Endothelial cell of umbilical vein (primary cell): ENCODE measurements around the gene TMEM266. TPM values are rescaled to one million over a fixed set of nuclear protein-coding genes. Genes with fewer than 3 reads are reported as not detected.

Experiments used
- BruUV-seq: library from RNA; stranded (reverse); fragments of 400-500 nt; replicated peaks from 2 replicates; lab custom pipeline; 2021; lab: Mats Ljungman, UMichigan
- CTCF ChIA-PET: fragments of 300-600, 350-600 bp; sonication (Branson Sonifier 250); formaldehyde crosslinking; loops from one replicate; lab custom pipeline; 2021; ENCODE audit warnings: antibody characterized with exemption, inconsistent platforms; lab: Charles Lee
- POLR2A ChIA-PET: fragments of 300-600, 350-600 bp; sonication (Branson Sonifier 250); formaldehyde crosslinking; loops from one replicate; lab custom pipeline; 2021; ENCODE audit warnings: antibody characterized with exemption, inconsistent platforms; lab: Charles Lee
- DNase-seq: peaks from one replicate; pipeline ENCODE4 v3.0.0-alpha.2; 2011; ENCODE audit warnings: low read depth, low spot score
- FAIRE-seq: peaks from 2 replicates; lab custom pipeline; 2011; peaks lifted over from hg19 to GRCh38; lab: Jason Lieb, UNC
- H2AFZ ChIP-seq: 2 replicates; pipeline ENCODE4 v1.6.0; 2012; ENCODE audit warnings: low read depth, low read length, control low read depth, inconsistent platforms
- H3K27ac ChIP-seq: 2 replicates; pipeline ENCODE4 v1.5.1; 2011; ENCODE audit warnings: low read depth, mild to moderate bottlenecking, control low read depth, low read length, moderate library complexity; ENCODE audit not compliant: insufficient read depth
- H3K27me3 ChIP-seq, 2 experiments: 2 replicates each; pipeline versions ENCODE4 v1.6.0 to v1.6.1; 2011; ENCODE audit warnings: low read length in 2 of 2, mixed read lengths in 1 of 2; ENCODE audit not compliant: control insufficient read depth in 2 of 2, insufficient read depth in 2 of 2
- H3K36me3 ChIP-seq, 2 experiments: 2 replicates in 1 of 2; 3 replicates in 1 of 2; pipeline ENCODE4 v1.5.1; 2011; ENCODE audit warnings: low read length in 2 of 2, mild to moderate bottlenecking in 1 of 2, moderate library complexity in 1 of 2; ENCODE audit not compliant: control insufficient read depth in 2 of 2, insufficient read depth in 2 of 2; ENCODE audit errors: extremely low read depth in 1 of 2
- H3K4me1 ChIP-seq: 3 replicates; pipeline ENCODE4 v1.5.1; 2011; ENCODE audit warnings: mild to moderate bottlenecking, low read length; ENCODE audit not compliant: control insufficient read depth, insufficient read depth; ENCODE audit errors: extremely low read depth
- H3K4me2 ChIP-seq: 2 replicates; pipeline ENCODE4 v1.6.1; 2011; ENCODE audit warnings: low read length, control low read depth, mixed read lengths; ENCODE audit not compliant: insufficient read depth
- H3K4me3 ChIP-seq, 3 experiments: fragments of 200-600 bp in 1 of 3; sonication (generic), shearing (Covaris generic) in 1 of 3; replicated peaks in 1 of 3; 2 replicates each; pipeline ENCODE4 v1.5.1; 2011 to 2016; ENCODE audit warnings: control low read depth in 3 of 3, low read length in 3 of 3, mild to moderate bottlenecking in 2 of 3, inconsistent platforms in 1 of 3, low read depth in 1 of 3, moderate library complexity in 1 of 3; ENCODE audit not compliant: insufficient read depth in 1 of 3
- H3K79me2 ChIP-seq: 2 replicates; pipeline ENCODE4 v1.6.0; 2012; ENCODE audit warnings: low read length, inconsistent platforms; ENCODE audit not compliant: control insufficient read depth, insufficient read depth
- H3K9ac ChIP-seq: replicated peaks from 2 replicates; pipeline ENCODE3; 2011; ENCODE audit warnings: low read length, control low read depth; ENCODE audit not compliant: insufficient read depth; ENCODE audit errors: extremely low read depth
- H3K9me1 ChIP-seq: replicated peaks from 3 replicates; pipeline ENCODE4 v1.6.0; 2011; ENCODE audit warnings: mild to moderate bottlenecking, low read length; ENCODE audit not compliant: control insufficient read depth, insufficient read depth; ENCODE audit errors: extremely low read depth
- H3K9me3 ChIP-seq: replicated peaks from 2 replicates; pipeline ENCODE4 v1.5.1; 2012; ENCODE audit warnings: low read length, inconsistent platforms; ENCODE audit not compliant: control insufficient read depth, insufficient read depth
- H4K20me1 ChIP-seq: replicated peaks from 2 replicates; pipeline ENCODE3; 2011; ENCODE audit warnings: mild to moderate bottlenecking, low read length; ENCODE audit not compliant: control insufficient read depth, insufficient read depth; ENCODE audit errors: extremely low read depth
- EZH2 ChIP-seq: IDR thresholded peaks from 2 replicates; pipeline ENCODE4 v1.6.1; 2012; ENCODE audit warnings: borderline replicate concordance, low read depth, mild to moderate bottlenecking, moderate library complexity, low read length, inconsistent platforms; ENCODE audit not compliant: severe bottlenecking
- FOS ChIP-seq: IDR thresholded peaks from 2 replicates; pipeline ENCODE4 v1.6.1; 2011; ENCODE audit warnings: mild to moderate bottlenecking, low read length, moderate library complexity, borderline replicate concordance; ENCODE audit not compliant: insufficient read depth
- GATA2 ChIP-seq: IDR thresholded peaks from 2 replicates; pipeline ENCODE4 v1.7.0; 2011; ENCODE audit warnings: low read depth, mild to moderate bottlenecking, moderate library complexity, mixed read lengths, low read length; ENCODE audit not compliant: insufficient read length, insufficient read depth
- JUN ChIP-seq: IDR thresholded peaks from 2 replicates; pipeline ENCODE4 v1.6.1; 2011; ENCODE audit warnings: borderline replicate concordance, low read depth; ENCODE audit not compliant: insufficient read length, insufficient read depth
- MAX ChIP-seq: IDR thresholded peaks from 2 replicates; pipeline ENCODE4 v1.6.1; 2011; ENCODE audit not compliant: insufficient read depth, insufficient read length
- MYC ChIP-seq: IDR thresholded peaks from one replicate; pipeline ENCODE4 v1.6.1; 2011; ENCODE audit warnings: mild to moderate bottlenecking, low read depth, low read length
- POLR2A ChIP-seq: IDR thresholded peaks from 2 replicates; pipeline ENCODE4 v1.6.1; 2012; ENCODE audit warnings: low read depth, mild to moderate bottlenecking, control low read depth, low read length
- POLR2AphosphoS5 ChIP-seq: IDR thresholded peaks from 2 replicates; pipeline ENCODE4 v1.6.1; 2012; ENCODE audit warnings: low read depth, mild to moderate bottlenecking, control low read depth, low read length, moderate library complexity; ENCODE audit not compliant: insufficient read depth
- dilution Hi-C: fragments of 300-500 bp; cut with MboI; formaldehyde crosslinking; loops from one replicate; pipeline ENCODE4 v1.15.0; 2019; ENCODE audit warnings: low sequenced_read_pairs; ENCODE audit not compliant: extremely low pct_ligation_motif_present
- intact Hi-C: fragments of 100-400 bp; cut with micrococcal nuclease; formaldehyde crosslinking; loops from one replicate; pipeline ENCODE4 v1.10.0; 2022
- polyA plus RNA-seq, 4 experiments: library from polyadenylated mRNA; depleted of rRNA in 3 of 4; stranded (reverse) in 3 of 4; unstranded in 1 of 4; fragments of >200 nt; gene quantifications; 2 replicates each; pipeline versions ENCODE4 v1.2.1 to v1.2.3, GENCODE V29; 2011 to 2012; ENCODE audit warnings: missing spikeins in 1 of 4
- total RNA-seq: library from RNA; stranded (reverse); gene quantifications from 2 replicates; pipeline ENCODE4 v1.2.3, GENCODE V29; 2021
- TF ChIP-seq, protein P1 (sequence below), 2 donors: IDR thresholded peaks; 1 replicate in 1 of 2; 2 replicates in 1 of 2; pipeline ENCODE4 v1.5.1; 2011; ENCODE audit warnings: low read length in 2 of 2, mild to moderate bottlenecking in 2 of 2, moderate library complexity in 2 of 2, control low read depth in 1 of 2, inconsistent platforms in 1 of 2, low read depth in 1 of 2; ENCODE audit not compliant: insufficient read depth in 1 of 2; ENCODE audit errors: extremely low read depth in 1 of 2

Gene TMEM266
- total and polyA plus RNA-seq, 2 donors (not counting 3 experiments of a cell fraction or from before 2014, with no cell fraction given): not detected

DNA sequence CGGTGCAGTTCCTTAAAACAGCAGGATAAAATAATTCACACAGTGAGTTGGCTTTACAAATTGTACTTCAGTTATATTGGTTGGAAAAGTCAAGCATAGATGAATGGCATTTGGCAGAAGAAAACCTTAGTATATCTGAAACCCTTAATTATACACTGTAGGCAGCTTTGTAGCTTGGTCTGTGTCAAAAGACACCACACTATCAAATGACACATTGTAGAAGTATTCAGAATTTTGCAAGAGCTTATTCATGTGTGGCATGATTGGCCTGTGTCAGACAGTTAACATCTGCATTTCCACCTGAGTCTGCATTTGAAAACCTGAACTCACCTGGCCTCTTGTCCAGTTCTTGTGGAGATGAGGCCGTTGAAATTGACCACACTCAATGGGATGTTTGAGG lies 13.8 kb downstream of the TMEM266 start:
- no peak for DNase-seq

More for the DNA sequence above, 13.8 kb downstream of the TMEM266 start:
- intact Hi-C loops: no loop called here
- Histone ChIP-seq H4K20me1 (no peaks in the 10 kb centered on the region), H3K36me3 (no peaks in the 10 kb centered on the region), H3K9me3 (no peaks in the 10 kb centered on the region), H3K79me2 (no peaks in the 10 kb centered on the region), H2AFZ (no peak overlapping the region), H3K27ac (no peak overlapping the region), H3K27me3 (peaks cover 5 to 7% of the 10 kb centered on the region in 2 experiments), H3K4me1 (no peaks in the 10 kb centered on the region), H3K4me2 (no peak overlapping the region), H3K9ac (no peak overlapping the region), H3K9me1 (no peaks in the 10 kb centered on the region), H3K4me3 (no peak overlapping the region)
- dilution Hi-C loops: no loop called here
- TF ChIP-seq MYC (no peak), EZH2 (no peak), GATA2 (no peak), JUN (no peak), POLR2AphosphoS5 (no peak), MAX (no peak), POLR2A (no peak), FOS (no peak)
- TF ChIP-seq, protein P1, sequence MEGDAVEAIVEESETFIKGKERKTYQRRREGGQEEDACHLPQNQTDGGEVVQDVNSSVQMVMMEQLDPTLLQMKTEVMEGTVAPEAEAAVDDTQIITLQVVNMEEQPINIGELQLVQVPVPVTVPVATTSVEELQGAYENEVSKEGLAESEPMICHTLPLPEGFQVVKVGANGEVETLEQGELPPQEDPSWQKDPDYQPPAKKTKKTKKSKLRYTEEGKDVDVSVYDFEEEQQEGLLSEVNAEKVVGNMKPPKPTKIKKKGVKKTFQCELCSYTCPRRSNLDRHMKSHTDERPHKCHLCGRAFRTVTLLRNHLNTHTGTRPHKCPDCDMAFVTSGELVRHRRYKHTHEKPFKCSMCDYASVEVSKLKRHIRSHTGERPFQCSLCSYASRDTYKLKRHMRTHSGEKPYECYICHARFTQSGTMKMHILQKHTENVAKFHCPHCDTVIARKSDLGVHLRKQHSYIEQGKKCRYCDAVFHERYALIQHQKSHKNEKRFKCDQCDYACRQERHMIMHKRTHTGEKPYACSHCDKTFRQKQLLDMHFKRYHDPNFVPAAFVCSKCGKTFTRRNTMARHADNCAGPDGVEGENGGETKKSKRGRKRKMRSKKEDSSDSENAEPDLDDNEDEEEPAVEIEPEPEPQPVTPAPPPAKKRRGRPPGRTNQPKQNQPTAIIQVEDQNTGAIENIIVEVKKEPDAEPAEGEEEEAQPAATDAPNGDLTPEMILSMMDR (IDR thresholded peaks at IDR 0.05; ENCODE audit: extremely low read depth in 1 of 2, insufficient read depth in 1 of 2, low read depth in 1 of 2, low read length in 2 of 2): no peak
- ChIA-PET CTCF (interaction anchor here (1.7 kb wide), 1 partner anchor 14 kb away, joined by 4 read pairs; no protein-coding TSS in a partner anchor), POLR2A (no interaction called here)
- FAIRE-seq: no peak
- BruUV-seq: no TSS peak
